ENCODE measurements around the gene SLC1A7. TPM values are rescaled to one million over a fixed set of nuclear protein-coding genes. Genes with fewer than 3 reads are reported as not detected.

SLC1A7 gene
- total and polyA plus RNA-seq, 9 donors, result 0.20 to 0.52 (median 0.42) TPM; not detected in 1

DNA sequence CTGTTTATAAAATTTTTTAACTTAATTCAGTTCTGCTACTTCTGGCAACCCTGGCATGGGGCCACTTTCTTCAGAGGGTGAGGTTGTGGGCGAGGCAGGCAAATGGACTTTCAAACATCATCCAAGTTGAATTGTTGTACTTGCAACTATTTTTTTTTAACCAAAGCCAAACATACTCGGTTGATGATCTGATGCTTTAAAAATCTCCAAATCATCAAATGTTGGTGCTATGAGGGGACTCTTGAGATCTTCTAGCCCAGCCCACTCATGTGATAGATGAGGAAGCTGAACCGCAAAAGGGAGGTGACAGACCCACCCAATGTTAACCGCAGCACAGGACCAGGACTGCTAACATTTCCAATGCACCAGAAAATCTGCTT is 6.7 kb downstream of the SLC1A7 start:
- Histone ChIP-seq H3K4me3 (ENCODE audit: low read length) (no peak overlapping the region), H3K27me3 (ENCODE audit: control insufficient read depth, insufficient read depth, low read length) (no peaks in the 10 kb centered on the region), H3K36me3 (ENCODE audit: control insufficient read depth, insufficient read depth, low read length) (no peaks in the 10 kb centered on the region), H3K4me1 (ENCODE audit: control insufficient read depth, insufficient read depth, low read length) (peaks cover 13% of the 10 kb centered on the region), H3K27ac (ENCODE audit: low read length) (no peak overlapping the region), H3K9me3 (replicated peaks; ENCODE audit: control insufficient read depth, low read depth, low read length) (peaks cover 7% of the 10 kb centered on the region)
- no CpG with 5 or more reads among the region's 4 CpGs for WGBS (ENCODE audit: insufficient coverage)
- DNase-seq, result no peak

GRCh38 chr1:53134961-53135734 is 7.3 kb downstream of the SLC1A7 start:
- Histone ChIP-seq H3K4me3 (ENCODE audit: low read length) (no peak overlapping the region), H3K27ac (ENCODE audit: low read length) (no peak overlapping the region), H3K9me3 (replicated peaks; ENCODE audit: control insufficient read depth, low read depth, low read length) (peaks cover 7% of the 10 kb centered on the region), H3K36me3 (ENCODE audit: control insufficient read depth, insufficient read depth, low read length) (no peaks in the 10 kb centered on the region), H3K4me1 (ENCODE audit: control insufficient read depth, insufficient read depth, low read length) (peaks cover 13% of the 10 kb centered on the region), H3K27me3 (ENCODE audit: control insufficient read depth, insufficient read depth, low read length) (no peaks in the 10 kb centered on the region)
- peak; percentile 39 for DNase-seq
- 67% methylated on average over 15 of the region's 23 CpGs for WGBS (ENCODE audit: insufficient coverage)

DNA sequence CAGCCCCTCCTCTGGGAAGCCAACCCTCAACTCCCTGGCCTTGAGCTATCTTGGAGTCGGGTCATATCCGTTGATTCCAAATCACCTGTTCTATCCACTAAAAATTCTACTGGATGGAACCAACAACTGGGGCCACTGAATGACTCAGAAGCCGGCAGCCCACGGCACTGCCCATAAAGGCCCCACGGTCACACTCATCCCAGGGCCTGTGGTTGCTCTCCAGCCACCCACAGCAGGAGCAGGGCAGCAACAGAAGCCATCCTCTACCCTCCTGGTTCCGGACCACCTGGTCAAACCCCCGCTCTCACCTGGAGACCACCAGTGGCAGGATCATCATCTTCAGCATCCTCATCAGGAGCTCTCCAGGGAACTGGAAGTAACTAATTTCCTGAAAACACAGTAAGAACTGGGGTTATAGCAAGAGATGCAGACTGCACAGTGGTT is 8.4 kb downstream of the SLC1A7 start:
- H3K9me3 ChIP-seq (replicated peaks; ENCODE audit: control insufficient read depth, low read depth, low read length), result peaks cover 7% of the 10 kb centered on the region
- H3K27ac ChIP-seq (ENCODE audit: low read length), result no peak overlapping the region
- H3K27me3 ChIP-seq (ENCODE audit: control insufficient read depth, insufficient read depth, low read length), result no peaks in the 10 kb centered on the region
- no peaks in the 10 kb centered on the region for H3K36me3 ChIP-seq (ENCODE audit: control insufficient read depth, insufficient read depth, low read length)
- DNase-seq, result no peak
- H3K4me1 ChIP-seq (ENCODE audit: control insufficient read depth, insufficient read depth, low read length), result peaks cover 14% of the 10 kb centered on the region
- no peak overlapping the region for H3K4me3 ChIP-seq (ENCODE audit: low read length)
- WGBS (ENCODE audit: insufficient coverage), result 90% methylated on average over 7 of the region's 7 CpGs

- Histone ChIP-seq H3K9me3 (replicated peaks; ENCODE audit: control insufficient read depth, low read depth, low read length) (peaks cover 7% of the 10 kb centered on the region), H3K36me3 (ENCODE audit: control insufficient read depth, insufficient read depth, low read length) (no peaks in the 10 kb centered on the region), H3K27me3 (ENCODE audit: control insufficient read depth, insufficient read depth, low read length) (no peaks in the 10 kb centered on the region), H3K4me3 (ENCODE audit: low read length) (no peak overlapping the region), H3K27ac (ENCODE audit: low read length) (no peak overlapping the region), H3K4me1 (ENCODE audit: control insufficient read depth, insufficient read depth, low read length) (peaks cover 12% of the 10 kb centered on the region)
- WGBS (ENCODE audit: insufficient coverage), result 69% methylated on average over 4 of the region's 9 CpGs
- DNase-seq, result no peak
Measured at GRCh38 chr1:53133261-53134041, 9.0 kb downstream of the SLC1A7 start.

- H3K36me3 ChIP-seq (ENCODE audit: control insufficient read depth, insufficient read depth, low read length), result no peaks in the 10 kb centered on the region
- H3K9me3 ChIP-seq (replicated peaks; ENCODE audit: control insufficient read depth, low read depth, low read length), result no peaks in the 10 kb centered on the region
- 80% methylated on average over 8 of the region's 8 CpGs for WGBS (ENCODE audit: insufficient coverage)
- no peak overlapping the region for H3K27ac ChIP-seq (ENCODE audit: low read length)
- H3K4me3 ChIP-seq (ENCODE audit: low read length), result no peak overlapping the region
- DNase-seq, result no peak
- peaks cover 16% of the 10 kb centered on the region for H3K4me1 ChIP-seq (ENCODE audit: control insufficient read depth, insufficient read depth, low read length)
- no peaks in the 10 kb centered on the region for H3K27me3 ChIP-seq (ENCODE audit: control insufficient read depth, insufficient read depth, low read length)
Measured at GRCh38 chr1:53132176-53132575, 10.3 kb downstream of the SLC1A7 start.

DNA sequence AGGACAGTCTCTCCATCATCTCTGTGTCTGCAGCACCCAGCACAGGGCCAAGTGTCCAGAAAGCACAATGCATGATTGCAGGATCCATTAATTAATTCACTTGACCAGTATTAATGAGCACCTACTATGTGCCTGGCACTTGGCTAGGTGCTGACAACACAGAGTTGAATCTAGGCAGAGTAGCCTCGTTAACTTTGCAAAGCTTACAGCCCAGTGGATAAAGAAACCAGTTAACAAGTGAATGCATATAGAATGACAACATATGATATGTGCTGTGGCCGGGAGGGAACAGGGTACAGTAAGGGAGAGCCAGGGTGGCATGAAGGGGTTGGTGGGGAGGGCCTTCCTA is 10.9 kb downstream of the SLC1A7 start:
- peaks cover 16% of the 10 kb centered on the region for H3K4me1 ChIP-seq (ENCODE audit: control insufficient read depth, insufficient read depth, low read length)
- no peak overlapping the region for H3K27ac ChIP-seq (ENCODE audit: low read length)
- H3K9me3 ChIP-seq (replicated peaks; ENCODE audit: control insufficient read depth, low read depth, low read length), result no peaks in the 10 kb centered on the region
- no peaks in the 10 kb centered on the region for H3K36me3 ChIP-seq (ENCODE audit: control insufficient read depth, insufficient read depth, low read length)
- no peak for DNase-seq
- 85% methylated on average over 2 of the region's 2 CpGs for WGBS (ENCODE audit: insufficient coverage)
- H3K27me3 ChIP-seq (ENCODE audit: control insufficient read depth, insufficient read depth, low read length), result no peaks in the 10 kb centered on the region
- H3K4me3 ChIP-seq (ENCODE audit: low read length), result no peak overlapping the region

DNA sequence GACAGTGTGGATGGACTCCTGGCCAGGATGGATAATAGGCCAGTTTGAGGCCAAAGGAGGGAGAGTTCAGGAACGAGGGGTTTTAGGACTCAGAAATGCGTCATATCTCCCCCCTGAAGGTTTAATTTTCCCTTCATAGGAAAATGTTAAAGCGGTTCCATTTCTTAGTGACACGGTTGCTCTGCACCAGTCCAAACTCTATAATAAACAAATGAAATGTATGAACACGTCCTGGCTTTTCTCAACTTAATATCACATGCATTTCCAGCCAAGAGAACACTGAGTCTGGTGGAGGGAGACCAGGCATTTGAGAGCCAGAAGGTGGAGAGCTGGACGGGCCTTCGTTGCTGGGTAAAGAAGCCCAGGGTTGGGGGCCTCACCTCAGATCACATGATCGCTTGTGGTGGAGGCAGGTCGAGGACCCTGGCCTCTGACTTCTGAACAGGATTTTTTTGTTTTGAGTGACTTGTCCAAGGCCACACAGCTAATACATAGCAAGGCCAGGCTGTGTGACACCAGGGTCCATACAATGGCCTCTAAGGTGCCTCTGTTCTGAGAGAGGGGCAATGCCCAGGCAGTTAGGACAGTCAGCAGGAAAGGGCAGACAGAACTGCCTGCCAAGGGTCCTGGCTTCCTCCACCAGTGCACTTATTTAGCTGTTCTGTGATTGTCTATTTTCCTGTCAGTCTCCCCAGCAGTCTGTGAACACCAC is 11.4 kb downstream of the SLC1A7 start:
- Histone ChIP-seq H3K4me3 (ENCODE audit: low read length) (no peak overlapping the region), H3K9me3 (replicated peaks; ENCODE audit: control insufficient read depth, low read depth, low read length) (no peaks in the 10 kb centered on the region), H3K27me3 (ENCODE audit: control insufficient read depth, insufficient read depth, low read length) (no peaks in the 10 kb centered on the region), H3K36me3 (ENCODE audit: control insufficient read depth, insufficient read depth, low read length) (no peaks in the 10 kb centered on the region), H3K4me1 (ENCODE audit: control insufficient read depth, insufficient read depth, low read length) (peaks cover 16% of the 10 kb centered on the region), H3K27ac (ENCODE audit: low read length) (peak overlapping the region; percentile 23)
- peak; percentile 70 for DNase-seq
- WGBS (ENCODE audit: insufficient coverage), result 42% methylated on average over 4 of the region's 9 CpGs

- no peaks in the 10 kb centered on the region for H3K36me3 ChIP-seq (ENCODE audit: control insufficient read depth, insufficient read depth, low read length)
- peak overlapping the region; percentile 23 for H3K27ac ChIP-seq (ENCODE audit: low read length)
- 77% methylated on average over 1 of the region's 1 CpG for WGBS (ENCODE audit: insufficient coverage)
- no peaks in the 10 kb centered on the region for H3K9me3 ChIP-seq (replicated peaks; ENCODE audit: control insufficient read depth, low read depth, low read length)
- no peak for DNase-seq
- H3K4me3 ChIP-seq (ENCODE audit: low read length), result no peak overlapping the region
- H3K27me3 ChIP-seq (ENCODE audit: control insufficient read depth, insufficient read depth, low read length), result no peaks in the 10 kb centered on the region
- H3K4me1 ChIP-seq (ENCODE audit: control insufficient read depth, insufficient read depth, low read length), result peaks cover 18% of the 10 kb centered on the region
Measured at GRCh38 chr1:53130598-53130877, 11.9 kb downstream of the SLC1A7 start.

DNA sequence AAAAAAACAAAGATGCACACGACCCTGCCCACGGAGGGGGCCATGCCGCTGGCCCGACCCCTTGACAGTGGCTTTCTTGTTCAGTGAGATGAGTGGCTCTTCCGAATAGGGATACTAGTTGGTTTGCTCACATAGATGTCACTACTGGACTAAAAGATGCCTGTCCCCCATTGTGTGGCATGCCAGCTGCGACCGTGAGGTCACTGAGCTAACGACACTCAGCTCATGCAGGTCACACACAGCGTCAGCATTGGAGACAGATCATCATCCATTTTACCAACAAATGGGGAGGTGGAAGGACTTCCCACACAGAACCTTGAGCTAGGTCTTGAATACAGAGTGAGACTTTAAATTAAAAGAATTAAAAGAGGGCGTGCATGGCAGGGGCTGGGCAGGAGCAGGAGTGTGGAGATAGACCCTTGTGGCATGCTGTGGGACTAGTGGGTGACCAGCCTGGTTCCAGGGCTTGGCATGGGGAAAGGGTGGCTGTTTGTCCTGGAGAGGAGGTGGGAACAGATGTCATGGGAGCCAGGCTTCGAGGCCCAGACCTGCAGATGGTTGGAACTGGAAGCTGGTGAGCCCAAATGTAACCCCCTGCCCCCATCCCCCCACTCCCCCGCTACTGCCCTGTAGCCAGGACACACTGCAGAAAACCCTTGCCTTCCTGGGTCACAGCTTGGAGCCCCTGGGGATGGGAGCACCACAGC is 12.4 kb downstream of the SLC1A7 start:
- no peaks in the 10 kb centered on the region for H3K9me3 ChIP-seq (replicated peaks; ENCODE audit: control insufficient read depth, low read depth, low read length)
- 61% methylated on average over 8 of the region's 12 CpGs for WGBS (ENCODE audit: insufficient coverage)
- peaks cover 19% of the 10 kb centered on the region for H3K4me1 ChIP-seq (ENCODE audit: control insufficient read depth, insufficient read depth, low read length)
- no peaks in the 10 kb centered on the region for H3K36me3 ChIP-seq (ENCODE audit: control insufficient read depth, insufficient read depth, low read length)
- H3K27me3 ChIP-seq (ENCODE audit: control insufficient read depth, insufficient read depth, low read length), result no peaks in the 10 kb centered on the region
- no peak for DNase-seq
- no peak overlapping the region for H3K4me3 ChIP-seq (ENCODE audit: low read length)
- H3K27ac ChIP-seq (ENCODE audit: low read length), result no peak overlapping the region

DNA sequence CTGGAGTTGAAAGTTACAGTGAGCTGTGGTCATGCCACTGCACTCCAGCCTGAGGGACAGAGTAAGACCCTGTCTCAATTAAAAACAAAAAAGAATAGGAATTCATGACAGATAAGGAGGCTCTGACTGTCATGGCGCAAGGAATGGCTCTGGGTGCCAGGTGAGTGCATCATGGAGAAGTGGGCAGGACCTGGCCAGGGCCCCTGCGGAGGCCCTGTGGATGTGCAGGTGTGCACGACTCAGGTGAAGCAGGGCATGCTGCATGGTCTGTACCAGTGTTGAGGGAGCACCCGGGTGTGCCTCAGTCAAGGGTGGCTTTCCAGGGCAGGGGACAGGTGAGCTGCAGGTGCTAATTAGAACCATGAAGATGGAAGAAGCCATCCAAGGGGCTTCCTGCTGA is 14.0 kb downstream of the SLC1A7 start:
- Histone ChIP-seq H3K4me1 (ENCODE audit: control insufficient read depth, insufficient read depth, low read length) (peaks cover 30% of the 10 kb centered on the region), H3K27ac (ENCODE audit: low read length) (no peak overlapping the region), H3K9me3 (replicated peaks; ENCODE audit: control insufficient read depth, low read depth, low read length) (no peaks in the 10 kb centered on the region), H3K36me3 (ENCODE audit: control insufficient read depth, insufficient read depth, low read length) (no peaks in the 10 kb centered on the region), H3K27me3 (ENCODE audit: control insufficient read depth, insufficient read depth, low read length) (no peaks in the 10 kb centered on the region), H3K4me3 (ENCODE audit: low read length) (no peak overlapping the region)
- no peak for DNase-seq
- WGBS (ENCODE audit: insufficient coverage), result 95% methylated on average over 4 of the region's 4 CpGs

All from muscle of leg (tissue), 11 donors.